ENCODE measurements around the gene HESX1. TPM values are rescaled to one million over a fixed set of nuclear protein-coding genes. Genes with fewer than 3 reads are reported as not detected.

Gene HESX1
- total RNA-seq, 1 experiment from 2014 or later = 0.17 TPM

Other genes with a start within 250 kb of the HESX1 start
- 0.11 and 0.32 TPM in 2 replicates for gene SPATA12, start 139.3 kb downstream of the HESX1 start, total RNA-seq (2014; rRNA removed)
- 0.51 and 0.92 TPM in 2 replicates for gene IL17RD, start 34.6 kb downstream of the HESX1 start, total RNA-seq (2014; rRNA removed)
- gene APPL1, start 27.8 kb upstream of the HESX1 start, total RNA-seq (2014; rRNA removed) = 27.5 and 34.2 TPM in 2 replicates
- gene ASB14, start 92.7 kb upstream of the HESX1 start, total RNA-seq (2014; rRNA removed) = not detected in 2 replicates

Measured in LHCN-M2 (cell line).